ENCODE results near the gene OR10P1. TPM values are rescaled to one million over a fixed set of nuclear protein-coding genes. Genes with fewer than 3 reads are reported as not detected.

Gene OR10P1, protein sequence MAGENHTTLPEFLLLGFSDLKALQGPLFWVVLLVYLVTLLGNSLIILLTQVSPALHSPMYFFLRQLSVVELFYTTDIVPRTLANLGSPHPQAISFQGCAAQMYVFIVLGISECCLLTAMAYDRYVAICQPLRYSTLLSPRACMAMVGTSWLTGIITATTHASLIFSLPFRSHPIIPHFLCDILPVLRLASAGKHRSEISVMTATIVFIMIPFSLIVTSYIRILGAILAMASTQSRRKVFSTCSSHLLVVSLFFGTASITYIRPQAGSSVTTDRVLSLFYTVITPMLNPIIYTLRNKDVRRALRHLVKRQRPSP
- not detected for total RNA-seq

DNA sequence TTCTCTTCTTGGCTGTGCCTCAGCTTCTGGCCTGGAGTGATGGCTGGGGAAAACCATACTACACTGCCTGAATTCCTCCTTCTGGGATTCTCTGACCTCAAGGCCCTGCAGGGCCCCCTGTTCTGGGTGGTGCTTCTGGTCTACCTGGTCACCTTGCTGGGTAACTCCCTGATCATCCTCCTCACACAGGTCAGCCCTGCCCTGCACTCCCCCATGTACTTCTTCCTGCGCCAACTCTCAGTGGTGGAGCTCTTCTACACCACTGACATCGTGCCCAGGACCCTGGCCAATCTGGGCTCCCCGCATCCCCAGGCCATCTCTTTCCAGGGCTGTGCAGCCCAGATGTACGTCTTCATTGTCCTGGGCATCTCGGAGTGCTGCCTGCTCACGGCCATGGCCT lies at the start of gene OR10P1:
TSS of gene OR10P1 (plus strand) at position 40 of the 400 bp plus-strand sequence. CDS start at position 40, 0 bp downstream.

Small RNA genes lying within 50 kb of the gene (small RNA-seq; reads per million reads assigned to genes)
- gene AC009779.5 = 0 reads per million in 2 donors

Other genes with a start within 250 kb of the OR10P1 start
- gene OR6C65, start 236.4 kb upstream of the OR10P1 start, total RNA-seq = not detected
- not detected for gene OR6C76, start 210.6 kb upstream of the OR10P1 start, total RNA-seq
- not detected for gene OR6C2, start 192.8 kb upstream of the OR10P1 start, total RNA-seq
- gene OR6C70, start 166.8 kb upstream of the OR10P1 start, total RNA-seq = not detected
- not detected for gene OR6C68, start 144.5 kb upstream of the OR10P1 start, total RNA-seq
- not detected for gene OR6C4, start 87.3 kb upstream of the OR10P1 start, total RNA-seq
- gene OR2AP1, start 64.4 kb upstream of the OR10P1 start, total RNA-seq = not detected
- gene ITGA7, start 71.0 kb downstream of the OR10P1 start, total RNA-seq = 1 to 10 TPM; 1.3 to 3.8 TPM
- gene BLOC1S1, start 79.2 kb downstream of the OR10P1 start, total RNA-seq = 10 to 100 TPM; 30.3 to 53.0 TPM
- 1 to 10 TPM; 1.0 to 1.3 TPM for gene RDH5, start 83.5 kb downstream of the OR10P1 start, total RNA-seq
- gene CD63, start 92.1 kb downstream of the OR10P1 start, total RNA-seq = 1,000 to 10,000 TPM; 1,571 to 2,230 TPM
- gene GDF11, start 106.2 kb downstream of the OR10P1 start, total RNA-seq = 1 to 10 TPM; 3.3 to 9.3 TPM
- gene SARNP, start 180.8 kb downstream of the OR10P1 start, total RNA-seq = 10 to 100 TPM; 44.7 to 69.9 TPM
- 10 to 100 TPM; 12.7 to 16.3 TPM for gene ORMDL2, start 181.1 kb downstream of the OR10P1 start, total RNA-seq
- 10 to 100 TPM; 42.7 to 43.3 TPM for gene DNAJC14, start 192.7 kb downstream of the OR10P1 start, total RNA-seq
- gene MMP19, start 206.0 kb downstream of the OR10P1 start, total RNA-seq = under 1 TPM in 1 of 2 donors, not detected in 1; under 0.01 TPM

Measured in melanocyte of skin (primary cell).